T-helper 17 cell (primary cell): Measurements from ENCODE around the gene ALG5. TPM values are rescaled to one million over a fixed set of nuclear protein-coding genes. Genes with fewer than 3 reads are reported as not detected.

Experiments
- ATAC-seq: fragments of 150-1000 bp; cut with Tn5 transposase; 2 replicates; pipeline ENCODE4 v1.10.0; 2021; ENCODE audit warnings: mild to moderate bottlenecking, moderate library complexity
- DNase-seq, 3 donors: peaks; one replicate each; pipeline versions ENCODE4 v3.0.0 to v3.0.0-alpha.2; 2020 to 2021
- H3K9me3 ChIP-seq: one replicate; pipeline ENCODE4 v1.7.0; 2013; ENCODE audit warnings: low read length, mild to moderate bottlenecking; ENCODE audit not compliant: control insufficient read depth, poor library complexity, severe bottlenecking
- H3K27ac Mint-ChIP-seq: one replicate; pipeline ENCODE4 v1.8.0; 2022; ENCODE audit warnings: mild to moderate bottlenecking, moderate library complexity, mixed read lengths
- H3K27me3 Mint-ChIP-seq: one replicate; pipeline ENCODE4 v1.8.0; 2022; ENCODE audit warnings: mixed read lengths
- H3K36me3 Mint-ChIP-seq: one replicate; pipeline ENCODE4 v1.8.0; 2022; ENCODE audit warnings: low read depth, mixed read lengths
- H3K4me1 Mint-ChIP-seq: one replicate; pipeline ENCODE4 v1.8.0; 2022; ENCODE audit warnings: mild to moderate bottlenecking, mixed read lengths
- H3K4me3 Mint-ChIP-seq: one replicate; pipeline ENCODE4 v1.8.0; 2022; ENCODE audit warnings: mild to moderate bottlenecking, moderate library complexity, mixed read lengths
- total RNA-seq, 4 donors: library from RNA in 2 of 4; stranded (reverse) in 2 of 4; gene quantifications; one replicate each; pipeline ENCODE4 v1.2.3 and lab custom pipeline; 2022 to 2026

Gene ALG5
- total RNA-seq, 2 donors from 2014 or later, result 16.9 to 18.1 TPM

DNA sequence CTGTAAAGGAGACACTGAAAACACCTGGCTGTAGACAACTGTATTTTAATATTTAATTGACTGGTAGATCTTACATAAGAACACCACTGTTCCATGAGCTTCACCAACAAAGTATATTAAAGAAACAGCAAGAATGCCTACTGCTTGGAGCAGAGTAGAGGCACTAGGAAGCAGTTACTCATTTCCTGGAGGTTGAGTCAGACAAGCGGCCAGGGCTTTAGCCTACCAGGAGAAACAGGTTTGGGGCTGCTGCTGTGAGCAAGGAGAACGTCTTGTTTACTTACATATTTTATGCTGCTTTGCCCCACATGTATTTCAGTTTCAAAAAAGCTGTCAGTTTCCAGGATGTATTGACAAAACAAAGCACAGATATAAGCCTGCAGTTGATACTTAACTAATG is 33.4 kb downstream of the ALG5 start:
- Mint-ChIP-seq H3K4me1 (peaks cover 8% of the 10 kb centered on the region), H3K36me3 (peaks cover 11% of the 10 kb centered on the region), H3K4me3 (no peak overlapping the region), H3K27me3 (no peaks in the 10 kb centered on the region), H3K27ac (no peak overlapping the region)
- no peak for DNase-seq
- no peak for ATAC-seq
- H3K9me3 ChIP-seq, result no peaks in the 10 kb centered on the region

DNA sequence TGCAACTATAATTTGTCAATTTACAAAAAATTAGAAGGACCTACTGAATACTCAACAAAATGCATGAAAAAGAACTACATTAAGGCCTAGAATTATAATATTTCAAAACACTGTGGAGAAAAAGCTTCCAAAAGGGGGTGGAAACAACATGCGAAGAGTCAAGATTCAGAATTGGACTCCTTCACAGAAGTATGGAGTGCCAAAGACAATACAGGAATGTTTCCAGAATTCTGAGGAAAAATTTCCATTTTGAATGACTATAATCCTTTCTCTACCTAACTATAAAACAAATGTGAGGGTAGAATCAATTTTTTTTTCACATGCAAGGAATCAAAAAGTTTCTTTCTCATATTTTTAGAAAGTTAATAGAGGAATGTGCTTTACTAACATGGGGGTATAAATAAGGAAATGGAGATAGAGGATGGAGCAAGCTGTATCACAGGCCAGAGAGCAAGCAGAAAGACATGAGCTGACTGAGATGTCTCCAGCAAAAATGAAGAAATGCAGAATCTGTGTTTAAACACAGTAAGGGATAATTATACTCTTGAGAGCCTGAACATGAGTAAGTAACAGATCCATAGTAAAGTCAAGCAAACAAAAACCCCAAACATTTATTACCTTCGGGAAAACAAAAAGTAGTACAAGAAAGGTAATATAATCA is 39.6 kb downstream of the ALG5 start:
- no peak overlapping the region for H3K4me3 Mint-ChIP-seq
- peaks cover 10% of the 10 kb centered on the region for H3K36me3 Mint-ChIP-seq
- peak overlapping the region; percentile 8 for H3K27ac Mint-ChIP-seq
- no peaks in the 10 kb centered on the region for H3K9me3 ChIP-seq
- peaks cover 7% of the 10 kb centered on the region for H3K4me1 Mint-ChIP-seq
- no peak for DNase-seq
- H3K27me3 Mint-ChIP-seq, result no peaks in the 10 kb centered on the region
- no peak for ATAC-seq

DNA sequence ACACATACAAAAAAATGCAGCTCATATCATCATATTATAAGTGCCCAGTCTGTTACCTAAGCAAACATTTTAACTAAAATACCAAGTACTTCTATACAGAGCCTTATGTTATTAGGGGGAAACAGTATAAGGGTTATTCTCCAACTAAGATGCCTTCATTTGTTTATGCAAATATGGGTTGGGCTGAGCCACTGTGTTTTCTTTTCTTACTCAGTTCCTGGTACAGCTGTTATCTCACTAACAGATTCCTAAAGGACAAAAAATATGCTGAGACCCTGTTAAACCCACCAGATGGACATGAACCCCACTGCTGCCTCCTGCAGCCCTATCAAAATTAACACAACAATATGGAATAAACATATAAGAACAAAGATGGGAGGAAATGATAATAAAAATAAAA is 44.6 kb downstream of the ALG5 start:
- no peak for ATAC-seq
- no peak for DNase-seq
- H3K27me3 Mint-ChIP-seq, result no peaks in the 10 kb centered on the region
- H3K9me3 ChIP-seq, result no peaks in the 10 kb centered on the region
- H3K36me3 Mint-ChIP-seq, result peaks cover 8% of the 10 kb centered on the region
- H3K4me1 Mint-ChIP-seq, result peaks cover 2% of the 10 kb centered on the region
- H3K4me3 Mint-ChIP-seq, result no peak overlapping the region
- H3K27ac Mint-ChIP-seq, result no peak overlapping the region

DNA sequence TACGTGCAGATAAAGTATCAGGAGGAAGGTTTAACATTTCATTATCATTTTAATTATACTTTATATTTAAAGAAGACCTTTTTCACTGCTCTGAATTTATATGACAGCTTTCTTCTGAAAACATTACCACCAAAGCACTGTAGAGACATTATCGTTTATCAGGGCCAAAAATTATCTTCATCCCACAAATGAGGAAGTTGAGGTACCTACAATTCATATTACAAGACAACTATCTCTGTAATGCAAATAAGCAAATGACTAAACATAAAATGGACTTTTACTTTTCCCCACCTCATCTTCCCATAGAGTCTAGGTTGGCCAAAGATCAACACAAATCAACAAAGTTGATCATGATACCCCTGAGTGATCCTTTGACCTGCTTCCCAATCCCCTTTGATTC is 48.2 kb downstream of the ALG5 start:
- H3K9me3 ChIP-seq, result no peaks in the 10 kb centered on the region
- Mint-ChIP-seq H3K27me3 (no peaks in the 10 kb centered on the region), H3K4me1 (peaks cover 2% of the 10 kb centered on the region), H3K4me3 (no peak overlapping the region), H3K36me3 (peaks cover 7% of the 10 kb centered on the region), H3K27ac (no peak overlapping the region)
- no peak for ATAC-seq
- no peak for DNase-seq

DNA sequence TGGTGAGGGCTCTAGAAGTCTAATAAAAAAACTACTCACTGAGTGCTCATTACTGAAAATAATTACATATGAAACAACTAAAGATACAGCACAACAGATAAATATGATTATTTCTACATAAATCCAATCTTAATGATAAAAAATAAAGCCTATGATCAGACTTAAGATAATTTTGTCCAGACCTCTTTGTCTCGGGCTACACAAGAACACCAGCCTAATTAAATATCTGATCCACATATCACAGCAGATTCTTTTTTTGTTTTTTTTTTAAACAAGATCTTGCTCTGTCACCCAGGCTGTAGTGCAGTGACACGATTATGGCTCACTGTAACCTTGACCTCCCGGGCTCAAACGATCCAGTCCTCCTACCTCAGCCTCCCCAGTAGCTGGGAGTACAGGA is 48.8 kb downstream of the ALG5 start:
- H3K9me3 ChIP-seq, result no peaks in the 10 kb centered on the region
- H3K4me3 Mint-ChIP-seq, result no peak overlapping the region
- no peak for ATAC-seq
- no peak overlapping the region for H3K27ac Mint-ChIP-seq
- peaks cover 2% of the 10 kb centered on the region for H3K4me1 Mint-ChIP-seq
- no peaks in the 10 kb centered on the region for H3K27me3 Mint-ChIP-seq
- H3K36me3 Mint-ChIP-seq, result peaks cover 7% of the 10 kb centered on the region
- DNase-seq, result no peak

DNA sequence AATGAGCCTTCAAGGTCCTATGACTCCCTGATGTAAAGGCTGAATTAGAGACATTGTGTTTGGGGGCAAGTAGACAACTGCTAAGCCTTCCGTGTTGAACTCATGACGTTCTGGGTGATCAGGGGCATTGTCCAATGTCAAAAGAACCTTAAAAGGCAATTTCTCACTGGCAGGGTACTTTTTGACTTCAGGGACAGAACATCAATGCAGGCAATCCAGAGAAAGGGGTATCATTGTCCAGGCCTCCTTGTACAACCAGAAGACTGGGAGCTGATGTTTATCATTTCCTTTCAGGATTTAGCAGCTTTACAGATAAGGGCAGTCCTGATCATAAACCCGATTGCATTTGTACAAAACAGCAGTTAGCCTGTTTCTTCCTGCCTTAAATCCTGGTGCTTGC is 54.1 kb downstream of the ALG5 start:
- Mint-ChIP-seq H3K4me3 (no peak overlapping the region), H3K27ac (no peak overlapping the region), H3K4me1 (no peaks in the 10 kb centered on the region), H3K36me3 (peaks cover 2% of the 10 kb centered on the region), H3K27me3 (no peaks in the 10 kb centered on the region)
- DNase-seq (no peak), ATAC-seq (no peak)
- no peaks in the 10 kb centered on the region for H3K9me3 ChIP-seq

DNA sequence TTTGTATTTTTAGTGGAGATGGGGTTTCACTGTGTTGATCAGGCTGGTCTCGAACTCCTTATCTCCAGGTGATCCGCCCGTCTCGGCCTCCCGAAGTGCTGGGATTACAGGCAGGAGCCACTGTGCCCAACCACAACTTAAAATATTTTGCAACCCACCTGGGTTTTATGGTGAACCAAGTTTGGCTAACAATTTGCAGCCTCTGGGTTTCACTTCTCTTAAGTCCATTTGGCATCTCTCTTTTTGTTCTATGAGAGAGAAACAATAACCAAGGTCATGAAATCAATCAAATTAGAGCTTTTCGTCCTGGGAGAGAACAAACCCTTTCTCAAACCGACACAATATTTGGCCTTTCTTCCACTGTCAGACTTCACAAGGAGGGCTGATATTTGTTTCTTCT is 73.5 kb downstream of the ALG5 start:
- DNase-seq (no peak), ATAC-seq (no peak)
- Mint-ChIP-seq H3K27me3 (peaks cover 44% of the 10 kb centered on the region), H3K36me3 (no peaks in the 10 kb centered on the region), H3K4me1 (no peaks in the 10 kb centered on the region), H3K27ac (no peak overlapping the region), H3K4me3 (no peak overlapping the region)
- H3K9me3 ChIP-seq, result no peaks in the 10 kb centered on the region

DNA sequence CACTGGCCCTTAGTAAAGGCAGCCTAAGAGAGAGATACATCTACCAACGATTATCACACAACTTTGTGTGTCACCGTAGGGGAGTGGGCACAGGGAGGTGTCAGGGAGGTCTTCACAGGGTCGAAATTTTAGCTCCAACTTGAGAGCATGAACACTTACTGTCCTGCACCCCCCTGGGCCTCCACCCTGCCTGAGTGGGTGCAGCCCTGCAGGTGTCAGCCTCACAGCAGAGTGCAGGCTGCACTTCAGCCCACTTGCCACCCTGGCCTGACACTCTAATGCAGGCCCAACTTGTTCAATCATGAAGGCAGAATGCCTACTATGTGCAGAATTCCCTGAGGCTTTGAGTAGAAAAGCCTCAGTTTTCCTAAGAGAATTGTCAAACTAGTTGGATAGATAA is 75.1 kb downstream of the ALG5 start:
- DNase-seq (no peak), ATAC-seq (no peak)
- Mint-ChIP-seq H3K27me3 (peaks cover 45% of the 10 kb centered on the region), H3K4me3 (no peak overlapping the region), H3K27ac (no peak overlapping the region), H3K4me1 (peaks cover 3% of the 10 kb centered on the region), H3K36me3 (no peaks in the 10 kb centered on the region)
- H3K9me3 ChIP-seq, result no peaks in the 10 kb centered on the region

DNA sequence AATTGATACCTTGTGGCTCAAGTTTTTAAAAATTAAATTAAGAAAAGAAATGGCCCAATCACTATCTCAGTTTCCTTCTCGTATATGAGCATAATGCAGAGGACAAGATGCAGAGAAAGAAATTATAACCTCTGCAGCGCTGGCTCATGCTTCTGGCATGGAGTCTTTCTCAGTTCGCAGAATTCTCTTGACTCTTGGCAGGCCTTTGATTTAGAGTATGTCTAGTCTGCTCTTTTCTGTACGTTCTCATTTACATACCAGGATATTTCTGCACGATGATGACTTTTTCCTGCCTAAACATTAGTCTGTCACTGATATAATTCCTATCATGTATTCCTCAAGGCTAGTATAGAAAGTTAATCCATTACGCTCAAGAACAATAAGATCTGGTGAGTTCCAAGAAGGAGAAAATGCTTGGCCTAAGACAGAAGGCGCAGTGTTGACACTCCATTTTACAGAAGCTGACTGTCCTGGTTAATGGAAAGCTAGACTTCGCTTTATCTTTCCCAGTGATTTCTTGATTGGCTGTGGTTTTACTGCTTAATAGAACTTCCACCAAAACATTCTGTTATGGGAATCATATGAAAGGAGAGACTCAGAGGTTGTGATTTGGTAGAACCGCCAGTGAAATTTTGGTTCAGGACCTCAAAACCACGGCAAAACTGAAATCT is 77.4 kb downstream of the ALG5 start:
- no peaks in the 10 kb centered on the region for H3K36me3 Mint-ChIP-seq
- DNase-seq, result no peak
- no peak for ATAC-seq
- H3K27ac Mint-ChIP-seq, result no peak overlapping the region
- H3K27me3 Mint-ChIP-seq, result peaks cover 57% of the 10 kb centered on the region
- no peak overlapping the region for H3K4me3 Mint-ChIP-seq
- H3K4me1 Mint-ChIP-seq, result peaks cover 5% of the 10 kb centered on the region
- H3K9me3 ChIP-seq, result no peaks in the 10 kb centered on the region

DNA sequence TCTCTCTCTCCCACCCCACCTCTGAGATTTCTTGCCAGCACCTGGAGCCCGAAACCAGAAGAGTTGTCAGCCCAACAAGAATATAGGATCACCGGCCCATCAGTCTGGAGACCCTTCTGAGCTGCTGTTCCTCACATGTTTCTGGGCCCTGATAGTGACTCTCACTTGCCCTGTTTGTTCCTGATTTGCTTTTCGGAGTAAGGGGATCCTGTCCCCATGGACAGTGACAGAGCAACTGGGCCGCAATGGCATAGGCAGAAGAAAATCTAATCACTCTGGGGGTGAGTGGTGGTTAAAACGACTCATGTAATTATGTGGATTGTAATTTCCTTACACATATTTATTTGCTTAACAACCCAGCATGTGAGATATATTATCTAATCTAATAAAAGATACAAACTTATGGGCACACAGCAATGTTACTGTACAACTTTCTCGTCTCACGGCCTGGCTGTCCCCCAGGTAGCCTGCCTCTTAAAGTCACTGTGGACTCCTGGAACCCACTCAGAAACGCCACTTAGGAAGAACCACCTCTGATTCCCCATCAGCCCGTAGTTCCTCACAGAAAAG is 78.4 kb downstream of the ALG5 start:
- ATAC-seq (no peak), DNase-seq (no peak)
- Mint-ChIP-seq H3K4me1 (peaks cover 8% of the 10 kb centered on the region), H3K27me3 (peaks cover 66% of the 10 kb centered on the region), H3K4me3 (peak overlapping the region; percentile 83), H3K27ac (no peak overlapping the region), H3K36me3 (no peaks in the 10 kb centered on the region)
- H3K9me3 ChIP-seq, result no peaks in the 10 kb centered on the region

DNA sequence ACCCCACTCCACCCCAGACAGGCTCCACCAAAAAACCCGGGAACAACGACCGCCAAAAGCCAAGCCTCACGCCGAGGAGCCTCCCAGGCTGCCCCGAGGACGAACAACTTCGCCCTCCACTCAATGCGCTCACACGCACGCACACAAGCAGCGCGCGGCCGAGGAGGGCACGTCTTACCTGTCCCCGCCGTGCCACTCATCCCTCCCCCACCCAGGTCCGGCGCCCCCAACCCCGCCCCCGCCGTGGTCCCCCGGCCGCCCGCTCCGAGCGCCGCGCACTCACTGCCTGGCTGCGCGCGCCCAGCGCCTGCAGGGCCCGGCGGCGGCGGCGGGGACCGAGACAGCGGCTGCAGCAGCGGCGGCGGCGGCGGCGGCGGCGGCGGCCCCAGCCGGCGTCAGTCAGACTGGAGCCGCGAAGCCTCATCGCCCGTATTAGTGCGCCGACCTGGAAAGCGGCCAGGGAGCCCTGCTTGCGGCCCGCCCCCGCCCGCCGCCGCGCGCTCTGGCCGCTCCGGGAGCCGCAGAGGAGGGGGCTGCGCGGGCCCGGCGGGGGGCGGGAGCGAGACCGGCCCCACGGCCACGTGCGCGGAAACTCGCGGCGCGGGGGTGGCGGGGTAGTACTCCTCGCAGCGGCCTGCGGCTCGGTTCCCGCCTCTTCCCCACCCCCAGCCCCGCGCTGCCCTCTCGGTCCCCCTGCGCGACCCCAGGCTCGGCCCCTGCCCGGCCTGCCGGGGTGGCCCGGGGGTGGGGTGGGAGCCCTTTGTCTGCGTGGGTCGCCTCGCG is 79.1 kb downstream of the ALG5 start, which contains the start of gene SMAD9:
Gene SMAD9 (minus strand): TSS at position 406 of the 783 bp plus-strand sequence. CDS start 40,549 bp downstream, outside the sequence.
- no peaks in the 10 kb centered on the region for H3K36me3 Mint-ChIP-seq
- peak within 1 kb of the TSS; percentile 83 for H3K4me3 Mint-ChIP-seq
- peaks cover 8% of the 10 kb centered on the region for H3K4me1 Mint-ChIP-seq
- H3K27ac Mint-ChIP-seq, result no peak within 1 kb of the TSS
- H3K27me3 Mint-ChIP-seq, result peaks cover 72% of the 10 kb centered on the region
- DNase-seq (no peak), ATAC-seq (peak; percentile 44)
- no peaks in the 10 kb centered on the region for H3K9me3 ChIP-seq

DNA sequence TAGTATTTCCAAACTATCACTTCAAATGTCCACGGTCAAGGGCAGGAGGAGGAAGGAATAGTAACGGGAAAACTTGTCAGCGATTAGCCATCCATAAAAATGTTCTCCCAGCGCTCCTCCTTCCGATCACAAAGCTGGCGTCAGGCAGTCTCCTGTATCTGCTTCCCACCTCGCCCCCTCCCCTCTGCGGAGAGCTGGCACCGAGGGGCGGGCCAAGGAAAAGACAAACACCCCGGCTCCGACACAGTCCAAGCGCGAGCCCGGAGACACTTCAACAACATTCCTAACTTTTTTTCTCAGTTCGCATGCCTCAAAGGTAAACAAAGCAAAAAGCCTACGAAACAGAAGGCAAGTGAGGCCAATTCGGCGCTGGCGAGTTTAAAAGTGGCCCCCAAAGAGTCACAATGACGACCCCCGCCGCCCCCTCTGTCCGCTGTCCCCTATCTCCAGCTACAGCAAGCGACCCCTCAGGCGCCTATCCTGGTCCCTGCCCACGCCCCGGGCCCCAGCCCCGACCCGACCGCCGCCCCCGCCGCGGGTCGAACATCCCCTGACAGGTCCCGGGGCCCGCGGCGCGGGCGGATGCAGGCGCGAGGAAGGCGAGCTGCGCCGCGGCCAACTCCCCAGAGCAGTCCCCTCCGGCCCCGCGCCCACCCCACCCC is 79.8 kb downstream of the ALG5 start:
- ATAC-seq, result peak; percentile 8
- peak overlapping the region; percentile 58 for H3K4me3 Mint-ChIP-seq
- H3K9me3 ChIP-seq, result no peaks in the 10 kb centered on the region
- no peak for DNase-seq
- H3K4me1 Mint-ChIP-seq, result peaks cover 8% of the 10 kb centered on the region
- no peaks in the 10 kb centered on the region for H3K36me3 Mint-ChIP-seq
- H3K27me3 Mint-ChIP-seq, result peaks cover 72% of the 10 kb centered on the region
- H3K27ac Mint-ChIP-seq, result no peak overlapping the region
